Suprapubic skin (tissue), 4 donors: ENCODE results near the gene EXD3. TPM values are rescaled to one million over a fixed set of nuclear protein-coding genes. Genes with fewer than 3 reads are reported as not detected.

Experiments
- DNase-seq, 2 donors: peaks; one replicate each; pipeline ENCODE4 v3.0.0-alpha.2; 2019; ENCODE audit warnings: low spot score in 2 of 2
- H3K27ac ChIP-seq: fragments of 200-600 bp; sonication (generic); one replicate; pipeline ENCODE4 v1.5.1; 2019
- H3K27me3 ChIP-seq: fragments of 200-600 bp; sonication (generic); one replicate; pipeline ENCODE4 v1.5.1; 2019
- H3K36me3 ChIP-seq: fragments of 200-600 bp; sonication (generic); one replicate; pipeline ENCODE4 v1.5.1; 2019
- H3K4me1 ChIP-seq: fragments of 200-600 bp; sonication (generic); one replicate; pipeline ENCODE4 v1.5.1; 2019
- H3K4me3 ChIP-seq: fragments of 200-600 bp; sonication (generic); one replicate; pipeline ENCODE4 v1.5.1; 2019; ENCODE audit warnings: mild to moderate bottlenecking
- H3K9me3 ChIP-seq: fragments of 200-600 bp; sonication (generic); one replicate; pipeline ENCODE4 v1.5.1; 2019
- EP300 ChIP-seq: sonication (generic); formaldehyde crosslinking; IDR thresholded peaks from one replicate; pipeline ENCODE4 v1.6.1; 2017; ENCODE audit warnings: antibody characterized with exemption
- POLR2A ChIP-seq, 2 donors: fragments of 450-650 bp; IDR thresholded peaks; one replicate each; pipeline ENCODE4 v1.6.1; 2017; ENCODE audit warnings: antibody characterized with exemption in 2 of 2, mild to moderate bottlenecking in 2 of 2, moderate library complexity in 2 of 2
- POLR2AphosphoS5 ChIP-seq, 3 donors: sonication (generic); formaldehyde crosslinking; IDR thresholded peaks; one replicate each; pipeline ENCODE4 v1.6.1; 2017; ENCODE audit warnings: antibody characterized with exemption in 3 of 3
- whole genome bisulfite sequencing: methylation state at CpG from one replicate; pipeline ENCODE4 v1.1.5; 2018; 5-methylcytosine and 5-hydroxymethylcytosine counted together
- total RNA-seq, 4 donors: library from RNA; depleted of rRNA; stranded (reverse); fragments of >200 nt; gene quantifications; one replicate each; pipeline ENCODE4 v1.1.0, GENCODE V29; 2016
- TF ChIP-seq, protein P1 (sequence below), 2 donors: fragments of 200-600 bp in 1 of 2; fragments of 450-650 bp in 1 of 2; sonication (generic) in 1 of 2; IDR thresholded peaks; one replicate each; pipeline ENCODE4 v1.5.1; 2016 to 2019; ENCODE audit warnings: antibody characterized with exemption in 2 of 2, mild to moderate bottlenecking in 1 of 2, moderate library complexity in 1 of 2

EXD3 gene
- total RNA-seq, 4 donors from 2014 or later, result 7.3 to 54.0 (median 16.4) TPM

DNA sequence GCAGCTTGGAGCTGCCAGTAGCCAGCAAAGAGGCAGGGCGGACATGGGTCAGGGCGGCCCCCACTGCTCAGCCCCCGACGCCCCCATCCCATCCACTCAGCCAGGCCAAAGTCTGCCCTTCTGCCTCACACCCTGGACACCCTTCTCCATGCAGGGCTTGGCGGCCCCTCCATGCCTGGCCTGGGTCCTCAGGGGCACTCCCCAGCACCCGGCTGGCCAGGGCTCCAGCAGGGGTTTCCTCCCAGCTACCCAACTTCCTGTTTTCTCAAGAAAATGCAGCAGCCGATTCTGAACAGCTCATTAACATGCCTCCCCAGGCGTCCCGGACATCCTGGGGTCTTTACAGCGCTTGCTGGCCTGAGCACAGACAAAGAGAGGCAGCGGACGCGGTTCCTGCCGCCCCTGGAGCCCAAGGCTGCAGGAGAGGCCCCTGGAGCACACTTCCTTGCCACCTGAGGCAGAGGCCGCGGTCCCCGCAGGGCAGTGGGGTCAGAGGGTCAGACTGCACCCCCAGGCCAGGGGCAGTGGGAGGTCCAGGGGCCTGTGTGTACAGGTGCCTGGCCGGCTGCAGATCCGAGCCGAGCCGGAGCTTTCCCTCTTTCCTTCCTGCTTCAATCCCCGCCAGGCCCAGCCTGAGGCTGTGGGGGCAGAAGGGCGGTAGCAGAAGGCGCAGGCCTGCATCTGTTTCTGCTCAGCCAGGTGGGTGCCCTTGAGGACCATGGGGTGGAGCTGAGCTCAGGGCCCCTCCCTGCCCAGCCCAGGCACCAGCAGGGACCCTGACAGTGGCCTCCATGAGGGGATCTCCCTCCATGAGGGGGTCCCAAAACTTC, 102.2 kb downstream of the EXD3 start:
- Histone ChIP-seq H3K27me3 (peaks cover 30% of the 10 kb centered on the region), H3K4me1 (peaks cover 26% of the 10 kb centered on the region), H3K9me3 (no peaks in the 10 kb centered on the region), H3K36me3 (no peaks in the 10 kb centered on the region), H3K27ac (no peak overlapping the region), H3K4me3 (no peak overlapping the region)
- 20% methylated on average over 2 of the region's 24 CpGs for WGBS
- TF ChIP-seq POLR2AphosphoS5 (IDR thresholded peaks at IDR 0.05) (no peak), EP300 (no peak), POLR2A (IDR thresholded peaks at IDR 0.05) (no peak)
- TF ChIP-seq, protein P1, sequence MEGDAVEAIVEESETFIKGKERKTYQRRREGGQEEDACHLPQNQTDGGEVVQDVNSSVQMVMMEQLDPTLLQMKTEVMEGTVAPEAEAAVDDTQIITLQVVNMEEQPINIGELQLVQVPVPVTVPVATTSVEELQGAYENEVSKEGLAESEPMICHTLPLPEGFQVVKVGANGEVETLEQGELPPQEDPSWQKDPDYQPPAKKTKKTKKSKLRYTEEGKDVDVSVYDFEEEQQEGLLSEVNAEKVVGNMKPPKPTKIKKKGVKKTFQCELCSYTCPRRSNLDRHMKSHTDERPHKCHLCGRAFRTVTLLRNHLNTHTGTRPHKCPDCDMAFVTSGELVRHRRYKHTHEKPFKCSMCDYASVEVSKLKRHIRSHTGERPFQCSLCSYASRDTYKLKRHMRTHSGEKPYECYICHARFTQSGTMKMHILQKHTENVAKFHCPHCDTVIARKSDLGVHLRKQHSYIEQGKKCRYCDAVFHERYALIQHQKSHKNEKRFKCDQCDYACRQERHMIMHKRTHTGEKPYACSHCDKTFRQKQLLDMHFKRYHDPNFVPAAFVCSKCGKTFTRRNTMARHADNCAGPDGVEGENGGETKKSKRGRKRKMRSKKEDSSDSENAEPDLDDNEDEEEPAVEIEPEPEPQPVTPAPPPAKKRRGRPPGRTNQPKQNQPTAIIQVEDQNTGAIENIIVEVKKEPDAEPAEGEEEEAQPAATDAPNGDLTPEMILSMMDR (IDR thresholded peaks at IDR 0.05), result no peak
- no peak for DNase-seq

DNA sequence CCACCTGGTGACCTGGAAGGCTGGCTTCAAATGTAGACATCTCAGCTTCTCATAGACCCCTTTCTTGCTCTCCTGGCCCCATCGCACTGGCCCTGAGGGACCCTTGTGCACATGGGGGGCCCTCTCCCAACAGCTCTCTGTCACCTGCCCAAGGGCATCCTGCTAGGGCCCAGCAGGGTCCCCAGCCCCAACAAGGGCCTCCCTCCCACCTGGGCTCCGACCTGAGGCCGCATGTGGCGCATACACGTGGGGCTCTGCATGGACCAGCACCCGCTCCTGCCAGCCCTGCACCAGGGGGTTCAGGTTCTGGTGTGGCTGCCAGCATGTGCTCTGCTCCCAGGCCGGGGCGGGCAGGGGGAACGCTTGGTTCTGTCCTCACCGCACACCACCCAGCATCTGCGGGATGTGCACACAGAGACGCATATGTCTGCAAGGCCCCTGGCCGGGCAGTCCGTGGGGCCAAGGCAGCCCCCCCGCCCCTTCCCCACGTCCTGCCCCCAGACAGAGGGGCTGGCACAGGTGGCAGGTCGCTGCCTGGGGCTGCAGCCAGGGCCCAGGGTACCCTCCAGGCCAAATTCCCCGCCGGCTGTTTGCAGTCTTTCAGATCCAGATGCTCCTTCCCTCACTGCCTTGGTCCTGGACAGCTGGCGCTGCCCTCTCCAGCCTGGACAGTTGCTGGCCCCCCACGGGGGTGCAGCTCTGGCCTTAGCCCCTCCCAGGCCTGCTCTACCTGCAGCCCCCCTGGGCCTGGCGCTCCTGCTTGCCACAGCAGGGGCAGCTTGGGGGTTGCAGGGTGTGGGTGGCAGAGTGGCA, 103.0 kb downstream of the EXD3 start:
- Histone ChIP-seq H3K27me3 (peaks cover 32% of the 10 kb centered on the region), H3K36me3 (no peaks in the 10 kb centered on the region), H3K9me3 (no peaks in the 10 kb centered on the region), H3K27ac (no peak overlapping the region), H3K4me1 (peaks cover 34% of the 10 kb centered on the region), H3K4me3 (no peak overlapping the region)
- DNase-seq, result peak in 1 of 2 donors; percentile 79
- 81% methylated on average over 6 of the region's 22 CpGs for WGBS
- TF ChIP-seq, protein P1 (IDR thresholded peaks at IDR 0.05), result no peak
- TF ChIP-seq POLR2A (IDR thresholded peaks at IDR 0.05) (no peak), EP300 (no peak), POLR2AphosphoS5 (IDR thresholded peaks at IDR 0.05) (no peak)

DNA sequence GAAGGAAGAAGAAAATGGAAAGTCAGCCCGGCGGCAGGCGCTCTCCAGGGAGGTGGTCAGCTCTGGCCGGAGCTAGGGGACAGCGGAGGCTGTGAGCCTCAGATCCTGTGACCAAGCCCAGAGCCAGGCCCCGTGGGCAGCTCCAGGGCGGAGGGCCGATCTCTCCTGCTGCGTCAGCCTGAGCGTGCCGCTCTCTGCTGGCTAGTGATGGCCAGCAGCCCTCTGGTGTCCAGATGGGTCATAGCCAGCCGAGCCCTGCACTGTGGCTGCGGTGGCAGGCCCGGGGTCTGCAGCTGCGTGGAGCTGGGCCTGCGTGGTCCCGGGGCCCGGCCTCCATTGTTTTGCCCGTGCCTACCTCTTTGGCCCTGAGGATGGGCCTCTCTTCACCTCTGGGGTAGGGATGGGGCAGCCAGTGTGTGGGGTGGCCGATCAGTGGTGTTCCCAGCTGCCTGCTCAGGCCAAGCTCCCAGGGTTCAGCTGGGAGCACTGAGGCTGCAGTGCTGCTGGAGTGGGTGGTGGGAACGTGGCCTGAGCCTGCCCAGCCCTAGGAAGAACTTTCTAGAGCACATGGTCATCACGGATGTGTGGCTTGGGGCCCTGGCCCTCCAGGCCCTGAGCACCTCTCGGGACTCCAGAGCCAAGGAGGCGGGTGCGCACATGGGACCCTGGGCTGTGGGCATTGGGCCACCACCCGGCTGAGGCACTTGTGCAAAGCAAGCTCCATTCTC, 103.8 kb downstream of the EXD3 start:
- Histone ChIP-seq H3K4me1 (peaks cover 41% of the 10 kb centered on the region), H3K9me3 (no peaks in the 10 kb centered on the region), H3K36me3 (no peaks in the 10 kb centered on the region), H3K27ac (no peak overlapping the region), H3K27me3 (peaks cover 32% of the 10 kb centered on the region), H3K4me3 (no peak overlapping the region)
- WGBS, result 56% methylated on average over 13 of the region's 26 CpGs
- TF ChIP-seq, protein P1 (IDR thresholded peaks at IDR 0.05), result peak; percentile 4 to 23
- TF ChIP-seq EP300 (no peak), POLR2AphosphoS5 (IDR thresholded peaks at IDR 0.05) (no peak), POLR2A (IDR thresholded peaks at IDR 0.05) (no peak)
- peak; percentile 62 to 77 for DNase-seq

DNA sequence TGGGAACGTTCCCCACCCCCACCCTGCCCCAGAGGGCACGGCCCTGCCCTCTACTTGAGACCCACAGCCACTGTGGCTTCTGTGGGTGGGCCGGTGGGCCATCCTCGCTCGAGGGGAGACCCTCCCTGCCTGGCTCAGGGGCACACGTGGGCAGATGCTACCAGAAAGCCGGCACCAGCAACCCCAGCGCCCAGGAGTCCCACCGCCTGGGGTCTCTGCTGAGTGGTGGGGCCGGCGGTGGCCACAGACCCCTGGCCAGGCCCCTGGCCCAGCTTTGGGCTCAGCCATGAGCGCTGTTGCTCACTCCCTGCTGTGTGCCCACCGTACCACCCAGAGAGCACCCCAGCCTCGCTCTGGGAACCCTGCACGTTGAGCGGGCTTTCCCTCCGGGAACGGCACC, 104.4 kb downstream of the EXD3 start:
- 51% methylated on average over 6 of the region's 18 CpGs for WGBS
- Histone ChIP-seq H3K36me3 (no peaks in the 10 kb centered on the region), H3K4me1 (peaks cover 47% of the 10 kb centered on the region), H3K27me3 (peaks cover 32% of the 10 kb centered on the region), H3K4me3 (no peak overlapping the region), H3K27ac (peak overlapping the region; percentile 62), H3K9me3 (no peaks in the 10 kb centered on the region)
- DNase-seq, result no peak
- no peak for TF ChIP-seq POLR2AphosphoS5 (IDR thresholded peaks at IDR 0.05)
- TF ChIP-seq POLR2A (IDR thresholded peaks at IDR 0.05), result no peak
- TF ChIP-seq, protein P1 (IDR thresholded peaks at IDR 0.05), result no peak
- no peak for TF ChIP-seq EP300
